Adipose tissue (tissue), 3 donors: ENCODE results near the gene JAKMIP1. TPM values are rescaled to one million over a fixed set of nuclear protein-coding genes. Genes with fewer than 3 reads are reported as not detected.

ENCODE experiments used
- H3K27ac ChIP-seq: one replicate; pipeline ENCODE4 v1.5.1; 2013; ENCODE audit warnings: low read depth, low read length
- WGBS, 3 donors: extraction: QIAGEN DNeasy Blood & Tissue Kit; methylation state at CpG; one replicate each; pipeline ENCODE4 v1.1.7; 2013; 5-methylcytosine and 5-hydroxymethylcytosine counted together
- polyA plus RNA-seq, 3 donors: library from polyadenylated mRNA; stranded (reverse); fragments of 200-250 nt; gene quantifications; one replicate each; pipeline ENCODE4 v1.2.3, GENCODE V29; 2013
- donor health status: healthy with polysubstance abuse.
- donor health status: Bipolar disorder and iron deficiency.
- donor health status: healthy.

JAKMIP1 gene
- polyA plus RNA-seq, 3 donors = 0.18 to 0.53 (median 0.22) TPM

GRCh38 chr4:6115342-6115741 lies 85.0 kb downstream of the JAKMIP1 start:
- WGBS, 3 donors = 51 to 69% (median 66%) methylated on average over 5 of the region's 5 CpGs
- no peak overlapping the region for H3K27ac ChIP-seq

GRCh38 chr4:6114601-6115000 lies 85.7 kb downstream of the JAKMIP1 start:
- 44 to 67% (median 45%) methylated on average over 7 of the region's 7 CpGs for WGBS, 3 donors
- no peak overlapping the region for H3K27ac ChIP-seq

GRCh38 chr4:6114181-6114580 lies 86.2 kb downstream of the JAKMIP1 start:
- 82 to 92% (median 88%) methylated on average over 3 of the region's 3 CpGs for WGBS, 3 donors
- H3K27ac ChIP-seq = no peak overlapping the region

GRCh38 chr4:6113641-6114040 lies 86.7 kb downstream of the JAKMIP1 start:
- H3K27ac ChIP-seq = no peak overlapping the region
- WGBS, 3 donors = 69 to 89% (median 87%) methylated on average over 12 of the region's 12 CpGs

GRCh38 chr4:6112606-6113290 lies 87.6 kb downstream of the JAKMIP1 start:
- H3K27ac ChIP-seq = no peak overlapping the region
- 62 to 83% (median 78%) methylated on average over 26 of the region's 26 CpGs for WGBS, 3 donors

- no peak overlapping the region for H3K27ac ChIP-seq
- WGBS, 3 donors = 62 to 73% (median 70%) methylated on average over 7 of the region's 7 CpGs
These were observed 88.9 kb downstream of the JAKMIP1 start for GRCh38 chr4:6111354-6111960.

- H3K27ac ChIP-seq = no peak overlapping the region
- 73 to 81% (median 75%) methylated on average over 8 of the region's 8 CpGs for WGBS, 3 donors
These were observed 89.5 kb downstream of the JAKMIP1 start for GRCh38 chr4:6110681-6111353.

GRCh38 chr4:6109842-6110560 lies 90.3 kb downstream of the JAKMIP1 start:
- no peak overlapping the region for H3K27ac ChIP-seq
- WGBS, 3 donors = 47 to 66% (median 58%) methylated on average over 13 of the region's 13 CpGs

GRCh38 chr4:6107886-6108285 lies 92.5 kb downstream of the JAKMIP1 start:
- no peak overlapping the region for H3K27ac ChIP-seq
- 64 to 69% (median 64%) methylated on average over 4 of the region's 4 CpGs for WGBS, 3 donors

GRCh38 chr4:6107114-6107791 lies 93.1 kb downstream of the JAKMIP1 start:
- 76 to 88% (median 83%) methylated on average over 14 of the region's 14 CpGs for WGBS, 3 donors
- no peak overlapping the region for H3K27ac ChIP-seq

- no peak overlapping the region for H3K27ac ChIP-seq
- WGBS, 3 donors = 67 to 79% (median 70%) methylated on average over 5 of the region's 5 CpGs
These were observed 94.2 kb downstream of the JAKMIP1 start for GRCh38 chr4:6106156-6106555.

- WGBS, 3 donors = 51 to 64% (median 52%) methylated on average over 58 to 60 of the region's 60 CpGs
- H3K27ac ChIP-seq = no peak overlapping the region
These were observed 94.9 kb downstream of the JAKMIP1 start for GRCh38 chr4:6105311-6105911.

GRCh38 chr4:6104541-6105130 lies 95.7 kb downstream of the JAKMIP1 start:
- H3K27ac ChIP-seq = no peak overlapping the region
- WGBS, 3 donors = 40 to 60% (median 55%) methylated on average over 7 of the region's 7 CpGs

- 78 to 83% (median 80%) methylated on average over 5 of the region's 5 CpGs for WGBS, 3 donors
These were observed 102.8 kb downstream of the JAKMIP1 start for GRCh38 chr4:6097581-6097980.

GRCh38 chr4:6095897-6096296 lies 104.5 kb downstream of the JAKMIP1 start:
- 61 to 94% (median 88%) methylated on average over 6 of the region's 6 CpGs for WGBS, 3 donors
- no peak overlapping the region for H3K27ac ChIP-seq

More at GRCh38 chr4:6097581-6097980, 102.8 kb downstream of the JAKMIP1 start:
- H3K27ac ChIP-seq = no peak overlapping the region

GRCh38 chr4:6095023-6095752 lies 105.2 kb downstream of the JAKMIP1 start:
- WGBS, 3 donors = 29 to 41% (median 35%) methylated on average over 8 of the region's 8 CpGs
- no peak overlapping the region for H3K27ac ChIP-seq

GRCh38 chr4:6093671-6094070 lies 106.7 kb downstream of the JAKMIP1 start:
- no peak overlapping the region for H3K27ac ChIP-seq
- 80% methylated on average over 6 of the region's 6 CpGs for WGBS, 3 donors
